Astrocyte (in vitro differentiated cells and primary cell): ENCODE results near the gene GNB1.

Experiments
- CTCF ChIP-seq: IDR thresholded peaks from 2 replicates; pipeline ENCODE4 v1.5.1; 2011; ENCODE audit warnings: low read depth, mild to moderate bottlenecking, inconsistent platforms, low read length, moderate library complexity; ENCODE audit not compliant: insufficient read depth
- EZH2 ChIP-seq: IDR thresholded peaks from 2 replicates; pipeline ENCODE4 v1.6.1; 2012; ENCODE audit warnings: mild to moderate bottlenecking, low read length, inconsistent platforms; ENCODE audit not compliant: insufficient read depth

- TF ChIP-seq CTCF: no peak
- TF ChIP-seq EZH2: no peak
Observed at GRCh38 chr1:1910033-1910465, 19.2 kb upstream of the GNB1 start.
